ENCODE results near the gene TXNDC15. TPM values are rescaled to one million over a fixed set of nuclear protein-coding genes. Genes with fewer than 3 reads are reported as not detected.
A peak's percentile ranks its signal among the peaks of the same experiment; 100 is the strongest.

Gene TXNDC15
- total and polyA plus RNA-seq, 2 donors from 2014 or later: 78.0 to 87.3 TPM

DNA sequence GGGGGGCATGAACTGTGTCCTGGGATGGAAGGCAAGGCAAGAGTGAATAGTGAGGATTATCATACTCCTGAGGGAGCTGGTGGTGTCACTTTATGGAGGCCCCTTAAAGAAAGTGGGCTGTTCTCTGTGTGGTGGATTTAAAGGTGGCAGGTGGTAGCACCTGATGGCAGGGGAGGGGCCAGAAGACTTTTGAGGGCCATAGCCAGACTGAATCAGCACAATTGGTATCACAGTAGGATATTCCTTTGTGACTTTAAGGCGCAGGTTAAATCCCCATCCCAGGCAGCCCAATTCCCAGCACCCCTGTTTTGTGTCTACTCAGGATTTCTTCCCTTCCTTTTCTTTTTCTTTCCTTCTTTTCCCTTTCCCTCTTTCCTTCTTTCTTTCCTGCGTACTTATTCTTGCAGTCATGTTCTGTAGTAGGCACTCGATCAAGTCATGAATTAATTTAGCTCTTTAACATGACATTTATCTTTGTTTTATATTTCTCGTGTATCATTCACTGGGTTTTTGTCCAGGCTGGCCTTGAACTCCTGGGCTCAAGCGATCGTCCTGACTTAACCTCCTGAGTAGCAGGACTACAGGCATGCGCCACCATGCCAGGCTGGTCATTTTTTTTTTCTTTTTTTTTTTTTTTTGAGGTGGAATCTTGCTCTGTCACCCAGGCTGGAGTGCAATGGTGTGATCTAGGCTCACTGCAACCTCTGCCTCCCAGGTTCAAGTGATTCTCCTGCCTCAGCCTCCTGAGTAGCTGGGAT is 19.8 kb downstream of the TXNDC15 start:
- Histone ChIP-seq H3K27ac (ENCODE audit: low read depth in 2 of 2, low read length in 2 of 2) (no peak overlapping the region), H3K9me3 (ENCODE audit: control insufficient read depth in 2 of 3, insufficient read depth in 1 of 3, low read length in 3 of 3) (no peaks in the 10 kb centered on the region), H3K9ac (ENCODE audit: low read length in 3 of 3) (no peak overlapping the region), H3K36me3 (ENCODE audit: control insufficient read depth in 2 of 3, insufficient read depth in 3 of 3, low read length in 3 of 3) (peaks cover 0 to 2% (median 0%) of the 10 kb centered on the region in 3 donors), H3K27me3 (ENCODE audit: control insufficient read depth, insufficient read depth, low read length) (no peaks in the 10 kb centered on the region), H3K4me3 (ENCODE audit: low read length in 3 of 3) (no peak overlapping the region), H3K4me1 (ENCODE audit: control insufficient read depth in 2 of 3, insufficient read depth in 2 of 3, low read depth in 1 of 3, low read length in 3 of 3) (no peaks in the 10 kb centered on the region)
- intact Hi-C loops (cut with DNase I): no loop called here
- DNase-seq: no peak
- TF ChIP-seq, protein P1, sequence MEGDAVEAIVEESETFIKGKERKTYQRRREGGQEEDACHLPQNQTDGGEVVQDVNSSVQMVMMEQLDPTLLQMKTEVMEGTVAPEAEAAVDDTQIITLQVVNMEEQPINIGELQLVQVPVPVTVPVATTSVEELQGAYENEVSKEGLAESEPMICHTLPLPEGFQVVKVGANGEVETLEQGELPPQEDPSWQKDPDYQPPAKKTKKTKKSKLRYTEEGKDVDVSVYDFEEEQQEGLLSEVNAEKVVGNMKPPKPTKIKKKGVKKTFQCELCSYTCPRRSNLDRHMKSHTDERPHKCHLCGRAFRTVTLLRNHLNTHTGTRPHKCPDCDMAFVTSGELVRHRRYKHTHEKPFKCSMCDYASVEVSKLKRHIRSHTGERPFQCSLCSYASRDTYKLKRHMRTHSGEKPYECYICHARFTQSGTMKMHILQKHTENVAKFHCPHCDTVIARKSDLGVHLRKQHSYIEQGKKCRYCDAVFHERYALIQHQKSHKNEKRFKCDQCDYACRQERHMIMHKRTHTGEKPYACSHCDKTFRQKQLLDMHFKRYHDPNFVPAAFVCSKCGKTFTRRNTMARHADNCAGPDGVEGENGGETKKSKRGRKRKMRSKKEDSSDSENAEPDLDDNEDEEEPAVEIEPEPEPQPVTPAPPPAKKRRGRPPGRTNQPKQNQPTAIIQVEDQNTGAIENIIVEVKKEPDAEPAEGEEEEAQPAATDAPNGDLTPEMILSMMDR (IDR thresholded peaks at IDR 0.05; ENCODE audit: borderline replicate concordance, extremely low read depth, insufficient read depth): no peak
- FAIRE-seq: no peak

DNA sequence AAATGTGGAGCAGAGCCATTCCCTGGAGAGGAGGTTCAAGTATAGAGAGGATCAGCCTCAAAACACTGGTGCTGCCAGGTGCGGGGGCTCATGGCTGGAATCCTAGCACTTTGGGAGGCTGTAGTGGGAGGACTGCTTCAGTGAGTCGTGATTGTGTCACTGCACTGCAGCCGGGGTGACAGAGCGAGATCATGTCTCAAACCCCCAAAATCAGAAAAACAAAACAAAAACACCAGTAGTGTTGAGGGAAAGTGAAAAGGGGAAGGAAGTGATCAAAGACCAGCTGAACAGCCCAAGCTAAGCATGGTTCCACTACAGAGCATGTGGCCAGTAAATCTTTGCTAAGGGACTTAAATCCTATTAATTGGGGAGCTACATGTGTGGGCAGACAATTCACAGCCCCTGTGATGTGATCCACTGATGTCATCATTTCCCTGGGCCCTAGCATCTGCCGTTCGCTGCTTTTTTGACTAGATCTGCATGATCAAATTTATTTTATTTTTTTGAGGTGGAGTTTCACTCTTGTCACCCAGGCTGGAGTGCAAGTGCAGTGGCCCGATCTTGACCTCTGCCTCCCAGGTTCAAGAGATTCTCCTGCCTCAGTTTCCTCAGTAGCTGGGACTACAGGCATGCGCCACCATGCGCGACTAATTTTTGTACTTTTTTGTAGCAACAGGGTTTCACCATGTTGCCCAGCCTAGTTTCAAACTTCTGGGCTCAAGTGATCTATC is 28.1 kb downstream of the TXNDC15 start:
- Histone ChIP-seq H3K9me3 (ENCODE audit: control insufficient read depth in 2 of 3, insufficient read depth in 1 of 3, low read length in 3 of 3) (no peaks in the 10 kb centered on the region), H3K27me3 (ENCODE audit: control insufficient read depth, insufficient read depth, low read length) (no peaks in the 10 kb centered on the region), H3K36me3 (ENCODE audit: control insufficient read depth in 2 of 3, insufficient read depth in 3 of 3, low read length in 3 of 3) (peaks cover 0 to 5% (median 2%) of the 10 kb centered on the region in 3 donors), H3K9ac (ENCODE audit: low read length in 3 of 3) (no peak overlapping the region), H3K4me1 (ENCODE audit: control insufficient read depth in 2 of 3, insufficient read depth in 2 of 3, low read depth in 1 of 3, low read length in 3 of 3) (no peaks in the 10 kb centered on the region), H3K27ac (ENCODE audit: low read depth in 2 of 2, low read length in 2 of 2) (no peak overlapping the region), H3K4me3 (ENCODE audit: low read length in 3 of 3) (no peak overlapping the region)
- DNase-seq (no peak), FAIRE-seq (no peak)
- intact Hi-C loops (cut with DNase I): no loop called here
- TF ChIP-seq, protein P1 (IDR thresholded peaks at IDR 0.05; ENCODE audit: borderline replicate concordance, extremely low read depth, insufficient read depth): no peak

DNA sequence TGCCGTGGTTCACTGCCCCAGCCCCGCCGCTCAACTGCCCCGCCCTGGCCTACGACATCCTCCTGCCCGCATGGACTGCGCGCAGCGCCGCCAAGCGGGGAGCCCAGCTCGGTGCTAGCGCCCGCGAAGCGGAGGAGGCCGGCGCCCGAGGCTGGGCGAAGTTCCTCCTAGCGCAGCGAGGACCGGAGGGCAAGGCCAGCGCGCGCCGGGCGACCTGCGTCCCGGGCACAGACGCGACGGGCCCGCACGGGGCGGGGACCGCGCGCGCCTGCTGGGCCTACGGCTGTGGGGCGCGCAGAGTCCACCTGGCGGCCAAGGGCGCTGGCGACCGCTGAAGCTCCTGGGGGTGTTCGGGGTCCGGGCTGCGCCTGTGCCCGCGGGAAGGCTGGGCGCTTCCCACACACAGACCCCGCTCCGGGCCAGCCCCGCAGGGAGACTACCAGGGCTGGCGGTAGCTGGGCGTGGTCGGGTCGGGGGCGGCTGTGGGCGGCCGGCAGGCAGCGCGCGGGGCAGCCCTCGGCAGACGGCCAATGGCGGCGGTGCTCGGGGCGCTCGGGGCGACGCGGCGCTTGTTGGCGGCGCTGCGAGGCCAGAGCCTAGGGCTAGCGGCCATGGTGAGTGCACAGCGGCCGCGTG is 30.6 kb downstream of the TXNDC15 start, which contains the start of gene PCBD2:
Gene PCBD2, plus strand, starts transcription at position 522 of the 636 bp plus-strand sequence. Its CDS starts 9 bp downstream, at position 531.
- Histone ChIP-seq H3K27me3 (ENCODE audit: control insufficient read depth, insufficient read depth, low read length) (no peaks in the 10 kb centered on the region), H3K36me3 (ENCODE audit: control insufficient read depth in 2 of 3, insufficient read depth in 3 of 3, low read length in 3 of 3) (peaks cover 0 to 4% (median 0%) of the 10 kb centered on the region in 3 donors), H3K4me3 (ENCODE audit: low read length in 3 of 3) (peak within 1 kb of the TSS; percentile 82 to 90 (median 82)), H3K9ac (ENCODE audit: low read length in 3 of 3) (peak within 1 kb of the TSS; percentile 78 to 85 (median 79)), H3K4me1 (ENCODE audit: control insufficient read depth in 2 of 3, insufficient read depth in 2 of 3, low read depth in 1 of 3, low read length in 3 of 3) (no peaks in the 10 kb centered on the region), H3K27ac (ENCODE audit: low read depth in 2 of 2, low read length in 2 of 2) (peak within 1 kb of the TSS; percentile 93 to 95), H3K9me3 (ENCODE audit: control insufficient read depth in 2 of 3, insufficient read depth in 1 of 3, low read length in 3 of 3) (no peaks in the 10 kb centered on the region)
- FAIRE-seq (no peak), DNase-seq (peak; percentile 92 to 97 (median 95))
- intact Hi-C loops (cut with DNase I): no loop called here
- TF ChIP-seq, protein P1 (IDR thresholded peaks at IDR 0.05; ENCODE audit: borderline replicate concordance, extremely low read depth, insufficient read depth): peak; percentile 85

Measured in kidney (tissue), 14 donors.